Stimulated activated CD8-positive, alpha-beta memory T cell treated with anti-CD3 and anti-CD28 coated beads, Interleukin-15, amount 100 ng/mL, for 24 hours (primary cell): Measurements from ENCODE around the gene C1orf159.

Experiments used
- DNase-seq: peaks from one replicate; pipeline ENCODE4 v3.0.0-alpha.2; 2020; ENCODE audit warnings: low read depth

C1orf159 gene

DNA sequence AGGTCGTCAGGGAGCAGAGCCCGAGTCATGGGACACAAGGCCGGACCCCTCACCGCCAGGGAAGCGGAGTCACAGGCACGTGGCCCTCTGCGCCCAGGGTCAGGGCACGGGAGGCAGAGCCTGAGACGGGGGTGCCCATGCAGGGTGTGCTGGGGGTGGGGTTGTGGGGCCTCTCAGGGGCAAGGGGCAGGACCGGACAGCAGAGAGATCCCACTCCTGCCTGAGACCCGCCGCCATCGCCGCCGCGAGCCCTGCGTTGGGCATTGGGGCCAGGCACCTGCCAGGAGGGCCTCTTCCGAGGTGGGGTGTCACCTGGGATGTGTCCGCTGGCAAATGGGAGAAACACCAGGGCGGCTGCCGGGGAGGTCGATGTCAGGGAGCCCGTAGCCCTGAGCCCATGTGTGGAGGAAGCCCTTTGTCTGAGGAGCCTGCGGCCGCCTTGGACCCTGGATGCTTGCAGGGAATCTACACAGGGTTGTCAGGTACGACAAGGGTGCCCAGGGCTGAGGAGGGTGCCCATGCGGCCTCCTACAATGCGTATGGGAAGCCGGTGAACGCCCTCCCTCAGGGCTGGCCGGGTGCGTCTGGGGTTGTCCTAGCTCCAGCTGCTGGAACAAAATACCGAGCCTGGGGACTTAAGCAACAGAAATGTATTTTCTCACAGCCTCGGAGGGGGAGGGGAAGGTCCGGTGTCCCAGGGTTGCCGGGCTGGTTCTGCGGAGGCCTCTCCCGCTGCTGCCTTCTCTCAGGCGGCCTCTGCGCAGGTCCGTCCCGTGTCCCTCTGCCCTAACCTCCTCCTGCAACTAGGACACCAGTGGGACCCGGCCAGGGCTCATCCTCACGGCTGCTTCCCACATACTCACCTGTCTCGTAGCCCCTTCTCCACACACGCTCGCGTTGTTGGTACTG lies 16.4 kb upstream of the C1orf159 start:
- no peak for DNase-seq

DNA sequence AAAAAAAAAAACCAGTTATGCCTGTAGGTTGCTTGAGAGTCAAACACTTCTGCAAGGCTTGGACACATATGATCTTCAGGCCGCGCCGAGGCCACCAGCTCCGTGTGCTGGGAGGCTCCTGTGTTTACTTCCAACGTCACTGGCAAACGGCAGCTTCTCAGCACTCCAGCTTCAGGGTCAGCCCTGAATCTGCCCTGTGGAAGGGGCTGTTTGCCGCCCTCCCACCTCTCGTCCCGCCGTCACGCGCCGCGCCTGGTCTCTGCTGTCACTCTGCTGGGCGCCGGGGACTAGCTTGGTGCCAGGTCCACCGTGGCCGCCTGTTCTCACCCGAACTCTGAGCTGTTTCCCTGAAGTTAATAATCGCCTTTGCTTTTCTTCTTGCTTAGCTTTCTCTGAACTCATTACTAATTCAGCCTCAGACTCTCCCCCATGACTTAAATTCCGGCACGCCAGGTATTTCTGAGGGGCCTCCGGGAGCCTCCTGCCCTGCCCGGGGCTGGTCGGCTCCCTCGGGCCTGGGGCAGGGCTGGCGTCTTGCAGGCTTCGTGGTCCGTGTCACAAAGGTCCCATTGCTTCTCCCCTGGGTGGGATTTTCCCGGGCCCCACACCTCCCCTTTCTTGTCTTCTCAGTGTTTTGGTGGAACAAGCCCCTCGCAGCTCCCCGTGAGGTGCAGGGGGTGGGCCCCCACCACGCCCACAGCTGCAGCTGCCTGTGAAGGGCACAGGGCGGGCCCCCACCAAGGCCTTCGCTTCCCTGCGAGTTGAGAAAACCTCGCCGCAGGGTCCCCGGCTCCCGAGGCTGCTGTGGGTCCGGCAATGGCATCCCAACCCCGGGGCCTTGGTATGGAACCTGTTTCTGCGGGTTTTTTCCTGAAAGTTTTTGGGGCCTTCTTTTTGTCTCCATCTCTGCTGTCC lies 14.6 kb upstream of the C1orf159 start:
- no peak for DNase-seq

DNA sequence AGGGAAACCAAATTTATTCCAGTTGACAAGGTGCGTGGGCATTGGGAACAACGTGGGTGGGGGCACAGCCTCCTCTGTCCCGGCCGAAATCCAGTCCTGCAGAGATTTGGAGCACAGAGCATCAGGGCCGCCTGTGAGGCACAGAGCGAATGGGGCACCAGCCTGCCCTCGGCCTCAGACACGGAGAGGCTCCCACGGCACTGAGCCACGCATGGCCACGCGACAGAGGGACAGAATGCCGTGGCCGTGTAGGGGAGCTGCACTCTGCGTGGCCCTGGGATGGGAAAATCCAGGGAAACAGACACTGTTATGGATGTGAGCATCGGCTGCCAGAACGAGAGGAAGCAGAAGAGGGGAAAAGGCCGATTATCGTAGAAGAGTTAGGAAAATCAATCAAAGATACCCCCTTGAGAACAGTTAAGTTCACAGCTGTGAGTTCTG lies 13.5 kb upstream of the C1orf159 start:
- DNase-seq = no peak

DNA sequence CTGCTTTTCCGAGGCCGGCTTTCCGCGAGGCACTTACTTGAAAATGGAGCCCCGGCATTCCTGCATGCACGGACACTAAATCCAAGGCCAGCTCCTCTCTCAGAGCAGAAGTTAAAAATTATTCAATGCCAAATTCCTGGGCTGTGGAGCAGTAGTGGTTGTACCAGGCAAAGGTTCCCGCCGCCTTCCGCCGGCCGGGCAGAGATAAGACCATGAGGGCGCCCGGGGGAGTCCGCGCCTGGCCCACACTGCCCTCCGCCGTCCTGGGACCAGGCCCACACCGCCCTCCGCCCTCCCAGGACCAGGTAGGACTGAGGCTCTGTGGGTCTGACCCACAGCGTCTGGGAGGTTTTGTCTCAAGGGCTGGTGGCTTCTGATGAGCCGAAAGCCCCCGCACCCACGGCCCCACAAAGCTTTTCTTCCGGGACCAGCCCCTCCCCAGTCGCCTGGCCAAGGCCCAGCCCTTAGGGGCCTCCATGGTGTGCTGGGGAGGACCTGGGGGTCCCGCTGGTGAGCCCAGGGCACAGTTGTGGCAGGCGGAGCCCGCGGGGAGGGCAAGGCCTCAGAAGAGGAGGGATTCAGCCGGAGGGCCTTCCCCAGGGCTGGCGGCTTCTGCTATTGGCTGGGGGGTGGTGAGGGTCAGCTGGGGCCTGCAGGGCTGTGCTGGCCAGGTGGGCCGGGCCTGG lies 12.7 kb upstream of the C1orf159 start:
- no peak for DNase-seq

DNA sequence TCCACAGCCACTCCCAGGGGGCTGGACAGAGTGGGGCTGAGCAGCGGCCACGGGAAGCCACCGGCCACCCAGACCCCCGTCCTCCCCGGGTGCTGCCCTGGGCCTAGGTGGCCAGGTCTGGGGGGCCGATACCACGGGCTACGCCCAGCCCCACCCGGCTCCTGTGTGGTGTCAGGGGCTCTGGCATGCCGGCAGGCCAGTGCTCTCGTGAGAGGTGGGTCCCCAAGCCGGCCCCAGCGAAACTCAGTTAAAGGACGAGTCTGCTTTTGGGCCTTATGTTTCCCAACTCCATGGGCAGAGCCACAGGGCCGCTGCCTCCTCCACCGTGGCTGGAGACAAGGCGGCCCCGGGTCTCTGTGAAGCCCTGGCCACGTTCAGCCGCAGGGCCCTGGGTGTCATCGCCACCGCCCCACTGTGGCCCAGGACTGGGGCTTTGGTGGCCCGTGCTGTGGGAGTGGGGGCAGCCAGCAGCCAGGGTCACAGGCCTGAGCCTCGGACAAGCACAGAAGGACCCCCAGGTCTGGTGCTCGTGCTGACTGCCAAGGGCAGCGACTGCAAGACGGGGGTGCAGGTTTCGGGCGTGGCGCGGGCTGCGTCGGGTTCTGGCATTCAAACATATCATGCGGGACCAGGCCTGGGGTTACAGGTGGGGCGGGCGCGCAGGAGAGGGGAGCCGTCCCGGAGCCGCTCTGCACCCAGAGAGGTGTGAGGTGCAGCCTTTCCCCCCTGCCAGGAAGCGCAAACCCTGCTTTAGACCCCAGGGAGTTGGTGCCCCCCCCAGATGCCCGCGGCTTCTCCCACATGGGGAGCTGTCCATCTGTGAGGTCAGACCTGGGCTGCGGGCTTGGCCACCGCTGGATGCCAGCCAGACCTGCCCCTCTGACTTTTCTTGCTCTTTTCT lies 11.9 kb upstream of the C1orf159 start:
- DNase-seq = no peak

DNA sequence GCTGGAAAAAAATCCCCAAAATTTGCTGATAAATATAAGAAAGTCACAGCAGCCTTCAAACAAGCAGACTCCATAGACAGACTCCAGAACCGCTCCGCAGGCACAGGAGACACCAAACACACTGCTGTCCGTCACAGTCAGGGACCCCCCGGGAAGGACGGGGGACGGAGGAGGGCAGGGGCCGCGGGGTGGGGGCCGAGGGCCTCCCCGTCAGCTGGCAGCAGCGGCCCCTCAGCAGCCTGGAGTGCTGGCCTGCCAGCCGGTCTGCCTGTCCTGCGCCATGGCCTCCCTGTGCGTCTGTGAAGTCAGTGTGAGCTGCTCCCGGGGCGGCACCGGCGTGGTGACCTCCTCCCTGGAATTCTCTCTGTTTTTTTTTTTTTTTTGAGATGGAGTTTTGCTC lies 10.1 kb upstream of the C1orf159 start:
- no peak for DNase-seq

DNA sequence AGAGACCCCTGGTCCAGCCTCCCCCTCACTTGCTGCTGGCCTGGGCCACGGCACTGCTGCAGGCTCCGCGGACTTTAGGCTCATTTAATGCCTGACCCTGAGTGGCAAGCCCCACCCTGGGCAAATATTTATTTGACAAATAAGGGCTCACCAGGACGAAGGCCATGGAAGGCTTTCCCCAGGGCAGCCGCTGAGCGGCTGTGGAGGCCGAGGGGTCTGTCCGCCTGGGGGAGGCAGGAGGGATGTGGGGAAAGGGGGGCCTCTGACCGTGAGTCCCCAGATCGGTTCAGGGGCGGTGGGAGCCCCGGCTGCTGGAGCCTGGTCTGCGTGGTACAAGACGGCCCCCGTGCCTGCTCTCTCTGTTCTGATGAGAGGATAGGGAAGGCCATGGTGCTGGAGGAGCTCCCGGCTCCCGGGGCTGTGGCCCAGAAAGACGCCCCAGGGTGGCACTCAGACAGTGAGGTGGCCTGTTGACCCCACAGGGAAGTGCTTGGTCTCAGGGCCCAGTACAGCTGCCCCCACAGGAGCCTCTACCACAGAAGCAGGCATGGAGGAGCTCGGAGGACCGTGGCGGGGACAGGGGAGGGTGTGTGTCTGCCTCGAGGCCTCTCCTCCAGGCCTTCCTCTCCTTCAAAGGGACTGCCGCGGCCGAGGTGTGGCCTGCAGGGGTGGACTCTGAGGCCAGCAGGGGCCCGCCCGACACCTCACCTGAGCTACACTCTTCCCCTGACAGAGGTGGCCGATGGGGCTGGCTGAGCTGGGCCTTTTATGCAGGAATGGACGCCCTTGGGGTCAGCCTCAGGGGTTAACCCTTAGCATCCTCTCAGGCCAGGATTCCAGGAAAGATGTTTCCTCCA lies 9.1 kb upstream of the C1orf159 start:
- no peak for DNase-seq

DNA sequence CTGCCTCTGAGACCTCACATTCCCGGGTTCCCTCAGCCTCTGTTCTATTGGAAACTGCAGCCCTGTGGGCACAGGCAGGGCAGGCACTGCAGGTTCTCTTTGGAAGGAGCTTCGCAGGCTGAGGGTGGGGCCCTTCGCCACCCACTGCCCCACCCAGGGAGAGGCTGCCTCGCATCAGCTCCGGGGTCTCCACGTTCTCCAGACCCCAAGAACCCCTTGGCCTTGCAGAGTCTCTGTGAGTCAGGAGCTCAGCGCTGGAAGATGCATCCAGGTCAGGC lies 8.6 kb upstream of the C1orf159 start:
- no peak for DNase-seq

DNA sequence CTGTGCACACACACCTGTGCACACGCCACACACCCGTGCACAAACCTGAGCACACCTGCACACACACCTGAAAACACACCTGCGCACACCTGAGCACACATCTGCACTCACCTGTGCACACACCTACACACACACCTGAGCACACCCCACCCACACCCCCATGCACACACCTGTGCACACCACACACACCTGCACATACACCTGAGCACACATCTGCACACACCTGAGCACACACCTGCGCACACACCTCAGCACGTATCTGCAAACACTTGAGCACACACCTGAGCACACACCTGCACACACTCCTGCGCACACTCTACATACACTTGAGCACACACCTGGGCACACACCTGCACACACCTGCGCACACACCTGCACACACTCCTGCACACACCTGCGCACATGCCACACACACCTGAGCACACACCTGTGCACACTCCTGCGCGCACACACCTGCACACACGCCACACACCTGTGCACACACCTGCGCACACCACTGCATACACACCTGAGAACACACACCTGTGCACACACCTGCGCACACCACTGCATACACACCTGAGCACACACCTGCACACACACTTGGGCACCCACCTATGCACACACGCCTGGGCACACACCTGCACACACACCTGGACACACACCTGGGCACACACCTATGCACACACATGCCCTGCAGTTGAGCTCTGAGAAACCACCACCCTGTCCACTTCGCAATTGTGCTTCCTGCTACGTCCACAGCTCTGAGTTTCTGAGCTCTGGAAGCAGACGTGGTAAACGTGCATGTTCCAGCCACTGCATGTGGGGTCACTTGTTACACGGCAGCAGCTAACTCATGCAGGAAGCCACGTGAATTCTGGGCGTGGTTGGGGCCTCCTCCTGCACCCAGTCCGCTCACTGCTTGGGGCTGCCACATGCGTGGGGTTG lies 8.0 kb upstream of the C1orf159 start:
- DNase-seq = no peak

DNA sequence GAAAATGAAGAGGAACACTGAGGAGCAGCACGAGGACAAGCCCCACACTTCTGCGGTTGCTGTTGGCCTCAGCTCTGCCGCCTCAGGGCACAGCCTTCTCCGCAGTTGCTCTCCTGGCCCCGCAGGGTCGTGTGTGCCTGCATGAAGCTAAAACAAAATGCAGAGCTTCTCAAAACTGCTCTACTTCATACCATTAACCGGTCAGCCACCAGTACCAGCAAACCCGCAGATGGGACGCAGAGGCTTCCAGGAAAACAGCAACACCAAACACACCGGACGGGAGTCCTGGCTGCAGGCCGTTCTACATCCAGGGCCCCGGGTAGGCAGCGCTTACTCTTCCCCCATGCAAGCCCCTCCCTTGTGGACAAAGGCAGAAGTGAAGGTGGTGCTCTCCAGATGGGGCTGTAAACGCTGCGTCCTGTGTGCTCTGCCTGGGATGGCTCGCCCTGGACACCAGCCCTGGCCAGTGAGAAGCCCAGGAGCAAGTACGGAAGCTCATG lies 7.1 kb upstream of the C1orf159 start:
- DNase-seq = no peak

DNA sequence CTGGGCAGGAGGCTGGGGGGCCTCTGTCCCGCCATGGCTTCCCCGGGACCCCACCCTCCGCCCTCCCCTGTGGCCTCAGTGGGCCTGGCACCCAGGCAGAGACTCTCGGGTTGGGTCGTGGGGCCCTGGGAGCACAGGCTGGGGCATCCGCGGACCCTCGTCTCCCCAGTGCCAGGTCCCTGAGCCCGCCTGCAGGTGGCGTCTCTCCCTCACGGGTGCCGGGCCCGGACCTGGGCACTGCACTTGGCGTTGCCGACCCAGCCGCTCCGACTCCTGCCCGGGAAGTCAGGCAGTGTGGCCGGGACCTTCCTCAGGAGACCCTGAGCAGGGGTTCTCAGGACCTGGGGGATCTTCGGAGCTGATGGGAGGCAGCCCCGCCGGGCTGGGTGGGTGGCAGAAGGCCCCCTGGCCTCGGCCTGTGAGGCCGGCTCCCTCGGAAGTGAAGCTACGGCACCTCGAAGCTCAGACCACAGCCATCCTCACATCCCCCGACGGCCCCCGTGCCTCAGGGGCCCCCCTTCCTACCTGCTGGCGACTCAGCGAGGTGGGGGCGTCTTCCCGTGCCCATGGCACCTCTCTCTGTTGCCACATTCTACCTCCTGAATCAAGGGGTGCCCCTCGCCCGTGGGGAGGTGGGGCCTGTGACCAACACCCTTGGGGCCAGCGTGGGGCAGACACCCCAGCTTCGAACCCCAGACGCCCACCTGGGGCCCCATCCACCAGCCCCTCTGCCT lies 6.4 kb upstream of the C1orf159 start:
- peak; percentile 67 for DNase-seq

DNA sequence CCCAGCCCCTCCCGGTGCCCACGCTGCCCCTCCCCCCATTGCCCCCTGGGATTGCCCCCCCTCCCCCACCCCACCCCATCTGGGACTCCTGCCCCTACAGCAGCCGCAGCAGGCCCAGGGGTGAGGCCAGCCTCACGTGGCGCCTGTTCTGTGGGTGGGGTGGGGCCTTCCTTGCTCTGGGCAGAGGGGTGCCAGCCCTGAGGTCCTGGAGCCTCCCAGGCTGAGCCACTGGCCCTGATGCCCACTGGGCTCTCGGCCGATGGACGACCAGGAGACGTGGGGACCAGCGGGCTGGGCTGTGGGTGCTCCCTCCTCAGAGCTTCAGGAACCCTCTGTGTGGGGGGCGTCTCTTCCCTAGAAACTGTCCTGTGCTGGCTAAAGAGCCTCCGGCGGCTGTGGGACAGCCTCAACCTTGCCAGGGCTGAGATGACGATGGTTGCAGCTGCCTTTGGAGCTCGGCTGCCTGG lies 5.8 kb upstream of the C1orf159 start:
- no peak for DNase-seq

DNA sequence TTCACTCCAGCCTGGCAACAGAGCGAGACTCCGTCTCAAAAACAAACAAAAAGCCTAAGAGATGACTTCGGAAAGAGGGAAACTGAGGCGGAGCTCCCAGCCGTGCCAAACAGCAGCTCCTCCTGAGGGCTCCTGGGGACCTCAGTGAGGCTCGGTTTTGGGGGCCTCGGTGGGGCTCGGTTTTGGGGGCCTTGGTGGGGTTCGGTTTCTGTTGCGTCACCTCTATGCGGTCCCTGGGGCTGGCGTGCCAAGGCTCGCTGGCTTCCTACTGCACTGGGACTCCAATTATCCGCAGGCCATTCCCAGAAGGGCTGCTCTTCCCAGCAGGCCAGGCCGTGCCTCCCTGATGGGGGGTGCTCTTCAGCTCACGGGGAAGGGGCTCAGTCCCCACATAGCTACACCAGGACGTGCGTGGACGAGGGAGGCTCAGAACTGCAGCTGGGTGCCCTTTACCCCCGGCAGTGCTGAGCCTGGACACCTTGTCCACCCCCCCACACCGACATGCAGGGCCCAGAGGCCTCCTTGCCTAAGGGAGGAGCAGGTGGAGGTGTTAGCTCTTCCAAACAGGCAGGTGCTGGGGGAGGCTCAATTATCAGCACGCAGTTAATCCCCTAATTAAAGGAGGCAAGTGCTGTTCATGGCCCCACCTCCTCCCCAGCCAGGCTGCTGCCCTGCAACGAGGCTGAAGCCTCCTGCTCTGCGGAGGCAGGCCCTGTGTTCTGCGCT lies 5.1 kb upstream of the C1orf159 start:
- no peak for DNase-seq

DNA sequence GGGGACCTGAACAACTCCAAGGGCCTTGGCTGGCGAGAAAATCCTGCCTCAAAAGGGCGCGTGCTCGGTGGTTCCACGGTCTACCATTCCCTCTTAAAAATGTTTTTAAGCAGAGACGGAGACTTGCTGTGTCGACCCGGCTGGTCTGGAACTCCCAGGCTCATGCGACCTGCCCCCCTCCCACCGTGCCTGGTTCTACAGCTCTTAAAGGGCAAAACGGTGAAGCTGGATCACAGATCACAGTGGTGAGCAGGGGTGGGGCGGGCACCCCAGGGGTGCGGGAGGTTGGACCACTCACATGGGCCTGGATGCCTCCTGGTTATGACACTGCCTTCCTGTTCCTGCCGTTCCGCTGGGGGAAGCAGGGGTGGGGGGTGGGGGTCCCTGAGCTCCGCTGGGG lies 4.2 kb upstream of the C1orf159 start:
- no peak for DNase-seq

DNA sequence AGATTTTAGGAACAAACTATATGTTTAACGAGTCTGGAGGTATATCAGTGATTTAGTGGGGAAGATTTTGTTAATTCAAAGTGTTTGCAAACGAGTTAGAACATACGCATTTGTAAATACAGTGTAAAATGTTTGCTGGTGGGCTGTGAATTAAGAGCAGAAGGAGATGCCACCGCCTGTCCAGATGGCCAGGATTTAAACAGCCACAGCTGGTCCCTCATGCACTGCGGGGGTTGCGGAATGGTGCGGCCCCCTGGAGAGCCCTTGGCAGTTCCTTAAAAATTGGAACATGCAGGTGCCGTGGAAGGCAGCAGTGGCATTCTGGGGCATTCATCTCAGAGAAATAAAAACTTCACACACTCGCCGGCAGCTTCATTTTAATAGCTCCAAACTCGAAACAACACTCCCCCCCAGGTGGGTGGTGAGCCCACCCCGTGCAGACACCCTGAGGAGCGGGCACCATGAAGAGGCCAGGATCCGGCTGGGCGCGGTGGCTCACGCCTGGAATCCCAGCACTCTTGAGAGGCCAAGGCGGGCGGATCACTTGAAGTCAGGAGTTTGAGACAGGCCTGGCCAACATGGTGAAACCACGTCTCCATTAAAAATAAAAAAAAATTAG lies 3.5 kb upstream of the C1orf159 start:
- no peak for DNase-seq

DNA sequence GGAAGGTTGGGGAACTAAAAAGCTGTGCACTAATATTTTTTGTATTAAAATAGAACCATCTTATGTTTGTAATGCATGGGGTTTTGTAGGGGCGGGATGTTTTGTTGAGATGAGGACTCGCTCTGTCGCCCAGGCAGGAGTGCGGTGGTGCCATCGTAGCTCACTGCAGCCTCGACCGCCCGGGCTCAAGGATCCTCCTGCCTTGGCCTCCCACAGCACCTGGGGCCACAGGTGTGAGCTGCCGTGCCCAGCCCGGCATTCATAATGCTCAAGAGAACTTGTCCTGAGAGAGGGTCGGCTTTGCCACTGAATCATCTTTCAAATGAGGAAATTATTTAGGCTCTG lies 3.0 kb upstream of the C1orf159 start:
- DNase-seq = no peak
